Measurements from ENCODE around the gene PTPN14. TPM values are rescaled to one million over a fixed set of nuclear protein-coding genes. Genes with fewer than 3 reads are reported as not detected.

Gene PTPN14
- total RNA-seq, 3 donors from 2014 or later, result 5.8 to 49.0 (median 8.3) TPM

- no peak for ATAC-seq
- Histone ChIP-seq H3K36me3 (ENCODE audit: low read depth) (no peaks in the 10 kb centered on the region), H3K9me3 (no peaks in the 10 kb centered on the region), H3K4me3 (no peak overlapping the region), H3K4me1 (ENCODE audit: low read depth) (no peaks in the 10 kb centered on the region)
- DNase-seq, result no peak
- no peak for TF ChIP-seq CTCF (IDR thresholded peaks at IDR 0.05)
- intact Hi-C loops (cut with DNase I, micrococcal nuclease), result no loop called here
These were observed 77.5 kb downstream of the PTPN14 start for GRCh38 chr1:214473862-214474261.

DNA sequence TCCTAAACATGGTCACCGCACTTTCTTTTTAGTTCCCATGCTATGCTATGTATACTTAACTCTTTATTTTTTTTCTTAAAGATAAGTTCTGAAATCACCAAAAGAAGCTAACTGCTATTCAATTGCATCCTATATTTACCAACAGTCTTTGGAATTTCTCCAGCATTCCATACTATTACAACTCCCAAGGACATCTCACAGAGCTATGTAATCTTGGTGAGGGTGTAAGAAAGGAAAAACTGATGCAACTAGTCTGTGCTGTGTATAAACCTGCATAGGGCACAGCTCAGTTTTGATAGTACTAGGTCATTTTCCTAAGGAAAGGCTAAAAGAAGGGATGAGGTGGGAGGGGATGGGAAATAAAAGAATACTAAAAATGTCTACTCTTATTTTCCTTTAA is 78.0 kb downstream of the PTPN14 start:
- ATAC-seq (no peak), DNase-seq (no peak)
- intact Hi-C loops (cut with DNase I, micrococcal nuclease), result no loop called here
- TF ChIP-seq CTCF (IDR thresholded peaks at IDR 0.05), result no peak
- H3K4me3 ChIP-seq, result no peak overlapping the region
- H3K4me1 ChIP-seq (ENCODE audit: low read depth), result no peaks in the 10 kb centered on the region
- H3K9me3 ChIP-seq, result no peaks in the 10 kb centered on the region
- no peaks in the 10 kb centered on the region for H3K36me3 ChIP-seq (ENCODE audit: low read depth)

DNA sequence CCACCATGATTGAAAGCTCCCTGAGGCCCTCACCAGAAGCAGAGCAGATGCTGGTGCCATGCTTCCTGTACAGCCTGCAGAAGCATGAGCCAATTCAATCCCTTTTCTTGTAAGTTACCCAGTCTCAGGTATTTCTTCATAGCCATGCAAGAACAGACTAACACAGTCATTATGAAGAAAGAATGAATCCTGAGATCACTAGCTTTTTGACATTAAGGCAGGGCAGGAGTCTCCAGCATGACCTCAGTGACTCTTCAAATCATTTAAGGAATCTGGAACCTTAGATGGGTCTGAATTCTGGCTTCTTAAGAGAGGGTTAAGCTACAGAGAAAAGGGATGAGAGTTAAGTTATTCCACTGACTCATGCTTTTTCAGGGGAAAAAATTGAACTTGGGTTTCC is 79.0 kb downstream of the PTPN14 start:
- intact Hi-C loops (cut with DNase I, micrococcal nuclease), result no loop called here
- Histone ChIP-seq H3K9me3 (no peaks in the 10 kb centered on the region), H3K4me3 (no peak overlapping the region), H3K36me3 (ENCODE audit: low read depth) (no peaks in the 10 kb centered on the region), H3K4me1 (ENCODE audit: low read depth) (no peaks in the 10 kb centered on the region)
- no peak for ATAC-seq
- no peak for TF ChIP-seq CTCF (IDR thresholded peaks at IDR 0.05)
- DNase-seq, result no peak

- ATAC-seq, result no peak
- TF ChIP-seq CTCF (IDR thresholded peaks at IDR 0.05), result no peak
- DNase-seq, result no peak
- Histone ChIP-seq H3K9me3 (no peaks in the 10 kb centered on the region), H3K36me3 (ENCODE audit: low read depth) (no peaks in the 10 kb centered on the region), H3K4me1 (ENCODE audit: low read depth) (no peaks in the 10 kb centered on the region), H3K4me3 (no peak overlapping the region)
- intact Hi-C loops (cut with DNase I, micrococcal nuclease), result no loop called here
These were observed 79.9 kb downstream of the PTPN14 start for GRCh38 chr1:214471458-214471857.

DNA sequence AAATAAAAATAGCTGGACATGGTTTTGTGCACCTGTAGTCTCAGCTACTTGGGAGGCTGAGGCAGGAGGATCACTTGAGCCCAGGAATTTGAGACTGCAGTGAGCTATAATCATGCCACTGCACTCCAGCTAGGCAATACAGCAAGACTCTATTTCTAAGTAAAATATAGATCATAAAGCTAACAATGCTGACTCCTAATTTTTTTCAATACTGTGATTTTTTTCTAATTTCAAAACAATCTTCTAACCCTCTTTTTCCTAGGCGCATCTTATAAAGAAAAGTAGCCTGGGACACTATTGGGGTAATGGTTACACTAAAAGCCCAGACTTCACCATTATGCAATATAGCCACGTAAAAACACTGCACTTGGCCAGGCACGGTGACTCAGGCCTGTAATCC is 81.3 kb downstream of the PTPN14 start:
- no peaks in the 10 kb centered on the region for H3K9me3 ChIP-seq
- DNase-seq (no peak), ATAC-seq (no peak)
- H3K4me1 ChIP-seq (ENCODE audit: low read depth), result no peaks in the 10 kb centered on the region
- intact Hi-C loops (cut with DNase I, micrococcal nuclease), result no loop called here
- H3K36me3 ChIP-seq (ENCODE audit: low read depth), result no peaks in the 10 kb centered on the region
- TF ChIP-seq CTCF (IDR thresholded peaks at IDR 0.05), result no peak
- H3K4me3 ChIP-seq, result no peak overlapping the region

DNA sequence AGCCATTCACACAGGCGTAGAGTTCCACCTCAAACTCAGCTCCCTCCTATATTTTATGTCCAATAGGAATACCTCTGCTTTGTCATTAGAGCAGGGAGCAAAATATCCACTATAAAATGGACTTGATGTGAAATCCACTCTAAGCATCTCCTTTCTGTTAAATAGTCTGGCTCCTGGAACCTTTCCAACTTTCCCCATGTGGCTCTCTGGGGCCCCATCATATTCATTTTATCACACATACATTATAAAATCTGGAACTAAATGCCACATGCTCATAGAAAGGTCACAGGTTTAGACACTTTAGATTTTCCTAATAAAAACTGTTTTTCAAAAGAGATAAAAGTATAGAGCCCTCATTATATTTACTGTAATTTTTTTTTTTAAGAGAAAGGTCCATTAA is 82.1 kb downstream of the PTPN14 start:
- Histone ChIP-seq H3K4me1 (ENCODE audit: low read depth) (no peaks in the 10 kb centered on the region), H3K9me3 (no peaks in the 10 kb centered on the region), H3K36me3 (ENCODE audit: low read depth) (no peaks in the 10 kb centered on the region), H3K4me3 (no peak overlapping the region)
- DNase-seq (no peak), ATAC-seq (no peak)
- no peak for TF ChIP-seq CTCF (IDR thresholded peaks at IDR 0.05)
- intact Hi-C loops (cut with DNase I, micrococcal nuclease), result no loop called here
